MM.1S (cell line): ENCODE data around the gene TMEM212.

ENCODE experiments used
- DNase-seq: peaks from one replicate; pipeline ENCODE4 v3.0.0-alpha.2; 2015
- H2AFZ ChIP-seq: fragments of 300-600 bp; sonication (generic); 2 replicates; pipeline ENCODE4 v1.6.0; 2016; ENCODE audit warnings: antibody characterized with exemption, low read length
- H3F3A ChIP-seq: fragments of 300-600 bp; sonication (generic); 2 replicates; pipeline ENCODE4 v1.6.1; 2016; ENCODE audit warnings: mild to moderate bottlenecking, antibody characterized with exemption, low read length, moderate library complexity, mixed read lengths; ENCODE audit not compliant: insufficient read depth
- H3K27ac ChIP-seq: fragments of 300-600 bp; sonication (generic); 2 replicates; pipeline ENCODE4 v1.5.1; 2016; ENCODE audit warnings: mild to moderate bottlenecking, low read length
- H3K27me3 ChIP-seq: fragments of 300-600 bp; sonication (generic); replicated peaks from 2 replicates; pipeline ENCODE4 v1.6.0; 2016; ENCODE audit warnings: low read length; ENCODE audit not compliant: insufficient read depth
- H3K36me3 ChIP-seq: fragments of 300-600 bp; sonication (generic); replicated peaks from 2 replicates; pipeline ENCODE4 v1.6.1; 2016; ENCODE audit warnings: mild to moderate bottlenecking, low read length, mixed read lengths; ENCODE audit not compliant: insufficient read depth
- H3K4me1 ChIP-seq: fragments of 300-600 bp; sonication (generic); 2 replicates; pipeline ENCODE4 v1.6.1; 2016; ENCODE audit warnings: low read length, mixed read lengths
- H3K4me2 ChIP-seq: fragments of 300-600 bp; sonication (generic); 2 replicates; pipeline ENCODE4 v1.6.0; 2016; ENCODE audit warnings: low read depth, low read length
- H3K4me3 ChIP-seq: fragments of 300-600 bp; sonication (generic); 2 replicates; pipeline ENCODE4 v1.5.1; 2016; ENCODE audit warnings: low read length, mixed read lengths
- H3K79me2 ChIP-seq: fragments of 300-600 bp; sonication (generic); 2 replicates; pipeline ENCODE4 v1.6.1; 2016; ENCODE audit warnings: mixed run types, low read length, mixed read lengths
- H3K9ac ChIP-seq: fragments of 300-600 bp; sonication (generic); 2 replicates; pipeline ENCODE4 v1.6.1; 2016; ENCODE audit warnings: low read length, mixed read lengths
- H3K9me2 ChIP-seq: fragments of 300-600 bp; sonication (generic); replicated peaks from 2 replicates; pipeline ENCODE4 v1.6.1; 2016; ENCODE audit warnings: mild to moderate bottlenecking, low read length, mixed read lengths; ENCODE audit not compliant: insufficient read depth
- H3K9me3 ChIP-seq: fragments of 300-600 bp; sonication (generic); replicated peaks from 2 replicates; pipeline ENCODE4 v1.6.1; 2016; ENCODE audit warnings: mild to moderate bottlenecking, low read length, mixed read lengths; ENCODE audit not compliant: insufficient read depth
- H4K20me1 ChIP-seq: fragments of 300-600 bp; sonication (generic); 2 replicates; pipeline ENCODE4 v1.6.1; 2016; ENCODE audit warnings: mild to moderate bottlenecking, low read length, moderate library complexity, mixed read lengths; ENCODE audit not compliant: insufficient read depth
- EZH2 ChIP-seq: fragments of 300-600 bp; sonication (generic); optimal IDR thresholded peaks from 2 replicates; pipeline ENCODE3; 2017; ENCODE audit warnings: low read depth, mild to moderate bottlenecking, antibody characterized with exemption, low read length, mixed read lengths
- EZH2phosphoT487 ChIP-seq: fragments of 300-600 bp; sonication (generic); IDR thresholded peaks from 2 replicates; pipeline ENCODE4 v1.6.1; 2018; ENCODE audit warnings: antibody characterized with exemption, low read length
- TF ChIP-seq, protein P1 (sequence below): fragments of 300-600 bp; sonication (generic); IDR thresholded peaks from 2 replicates; pipeline ENCODE4 v1.5.1; 2016; ENCODE audit warnings: antibody characterized with exemption, low read length, mixed read lengths

Gene TMEM212

DNA sequence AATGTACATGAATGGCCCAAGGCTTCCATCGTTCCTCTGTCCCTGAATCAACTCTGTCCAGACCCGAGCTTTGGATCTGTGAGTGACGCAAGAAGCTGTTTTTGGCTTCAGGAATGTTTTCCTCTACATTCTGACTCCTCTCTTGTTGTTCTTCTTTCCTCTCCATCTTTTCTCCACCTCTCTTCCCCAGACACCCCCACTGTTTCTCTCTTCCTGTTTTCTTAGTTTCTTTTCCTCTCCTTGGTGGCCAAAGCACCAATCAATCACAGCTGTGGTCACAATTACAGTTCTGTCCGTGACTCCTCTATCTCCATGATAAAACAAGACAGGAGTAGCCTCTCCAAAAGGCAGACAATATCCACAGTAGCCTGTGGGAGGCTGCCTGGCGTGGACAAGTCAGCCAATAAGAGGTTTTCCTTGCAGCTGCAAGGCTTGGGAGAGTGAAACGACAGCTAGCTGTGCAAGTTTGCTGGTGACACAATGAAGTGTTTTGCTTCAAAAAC lies 4.9 kb upstream of the TMEM212 start:
- Histone ChIP-seq H3K4me3 (no peak overlapping the region), H3K27ac (no peak overlapping the region), H3K9ac (no peak overlapping the region), H3K9me3 (no peaks in the 10 kb centered on the region), H3K27me3 (no peaks in the 10 kb centered on the region), H3K9me2 (no peaks in the 10 kb centered on the region), H3F3A (no peaks in the 10 kb centered on the region), H3K79me2 (no peaks in the 10 kb centered on the region), H3K36me3 (no peaks in the 10 kb centered on the region), H3K4me2 (0 out of 2 replicates have a peak overlapping the region, but pooled peaks have one; percentile 12), H2AFZ (peak overlapping the region; percentile 31; the same call in 1 of the 2 replicates), H4K20me1 (no peaks in the 10 kb centered on the region), H3K4me1 (peaks cover 7% of the 10 kb centered on the region)
- TF ChIP-seq EZH2phosphoT487: no peak
- TF ChIP-seq, protein P1, sequence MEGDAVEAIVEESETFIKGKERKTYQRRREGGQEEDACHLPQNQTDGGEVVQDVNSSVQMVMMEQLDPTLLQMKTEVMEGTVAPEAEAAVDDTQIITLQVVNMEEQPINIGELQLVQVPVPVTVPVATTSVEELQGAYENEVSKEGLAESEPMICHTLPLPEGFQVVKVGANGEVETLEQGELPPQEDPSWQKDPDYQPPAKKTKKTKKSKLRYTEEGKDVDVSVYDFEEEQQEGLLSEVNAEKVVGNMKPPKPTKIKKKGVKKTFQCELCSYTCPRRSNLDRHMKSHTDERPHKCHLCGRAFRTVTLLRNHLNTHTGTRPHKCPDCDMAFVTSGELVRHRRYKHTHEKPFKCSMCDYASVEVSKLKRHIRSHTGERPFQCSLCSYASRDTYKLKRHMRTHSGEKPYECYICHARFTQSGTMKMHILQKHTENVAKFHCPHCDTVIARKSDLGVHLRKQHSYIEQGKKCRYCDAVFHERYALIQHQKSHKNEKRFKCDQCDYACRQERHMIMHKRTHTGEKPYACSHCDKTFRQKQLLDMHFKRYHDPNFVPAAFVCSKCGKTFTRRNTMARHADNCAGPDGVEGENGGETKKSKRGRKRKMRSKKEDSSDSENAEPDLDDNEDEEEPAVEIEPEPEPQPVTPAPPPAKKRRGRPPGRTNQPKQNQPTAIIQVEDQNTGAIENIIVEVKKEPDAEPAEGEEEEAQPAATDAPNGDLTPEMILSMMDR: no peak
- TF ChIP-seq EZH2: no peak
- no peak for DNase-seq

DNA sequence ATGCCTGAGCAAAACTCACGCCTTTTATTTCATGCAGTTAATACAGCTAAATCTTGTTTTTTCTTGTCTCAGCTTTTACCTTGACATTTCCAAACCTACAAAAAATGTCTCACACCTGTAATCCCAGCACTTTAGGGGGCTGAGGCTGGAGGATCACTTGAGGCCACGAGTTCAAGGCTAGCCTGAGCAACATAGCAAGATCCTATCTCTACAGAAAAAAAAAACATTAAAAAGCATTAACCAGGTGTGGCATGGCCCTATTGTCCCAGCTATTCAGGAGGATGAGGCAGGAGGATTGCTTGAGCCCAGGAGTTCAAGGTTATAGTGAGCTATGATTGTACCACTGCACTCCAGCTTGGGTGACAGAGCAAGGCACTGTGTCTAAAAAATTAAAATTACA lies 3.9 kb upstream of the TMEM212 start:
- peaks cover 7% of the 10 kb centered on the region for H3K4me1 ChIP-seq
- DNase-seq: no peak
- no peaks in the 10 kb centered on the region for H4K20me1 ChIP-seq
- no peaks in the 10 kb centered on the region for H3K36me3 ChIP-seq
- no peak overlapping the region for H3K4me2 ChIP-seq
- no peaks in the 10 kb centered on the region for H3F3A ChIP-seq
- H3K9me3 ChIP-seq: no peaks in the 10 kb centered on the region
- H3K27ac ChIP-seq: no peak overlapping the region
- TF ChIP-seq, protein P1: no peak
- no peak for TF ChIP-seq EZH2phosphoT487
- no peak for TF ChIP-seq EZH2
- H3K9me2 ChIP-seq: no peaks in the 10 kb centered on the region
- H2AFZ ChIP-seq: no peak overlapping the region
- H3K27me3 ChIP-seq: no peaks in the 10 kb centered on the region
- H3K4me3 ChIP-seq: no peak overlapping the region
- H3K9ac ChIP-seq: no peak overlapping the region
- H3K79me2 ChIP-seq: no peaks in the 10 kb centered on the region

DNA sequence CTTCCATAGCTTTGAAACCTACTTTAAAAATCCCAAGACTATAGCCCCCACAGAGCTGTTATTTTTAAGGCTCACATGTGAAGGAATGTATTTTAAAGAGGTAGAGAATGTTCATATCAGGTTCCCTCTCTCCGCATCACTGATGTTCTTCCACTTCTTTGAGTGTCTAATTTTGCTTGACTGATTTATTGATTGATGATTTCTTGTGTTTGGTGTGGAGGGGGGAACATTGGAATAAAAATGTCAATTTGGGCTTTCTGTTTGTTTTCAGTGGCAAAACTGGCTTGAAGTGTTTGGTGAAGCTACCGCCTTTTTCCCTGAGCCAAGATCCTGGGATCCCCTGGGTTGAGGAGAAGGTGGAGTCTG lies 2.7 kb upstream of the TMEM212 start:
- H3K4me1 ChIP-seq: peaks cover 7% of the 10 kb centered on the region
- no peaks in the 10 kb centered on the region for H3K36me3 ChIP-seq
- no peak overlapping the region for H3K4me3 ChIP-seq
- TF ChIP-seq, protein P1: no peak
- TF ChIP-seq EZH2 (no peak), EZH2phosphoT487 (no peak)
- no peak overlapping the region for H3K27ac ChIP-seq
- H3F3A ChIP-seq: no peaks in the 10 kb centered on the region
- H3K9ac ChIP-seq: no peak overlapping the region
- H3K9me3 ChIP-seq: no peaks in the 10 kb centered on the region
- no peaks in the 10 kb centered on the region for H3K79me2 ChIP-seq
- H3K9me2 ChIP-seq: no peaks in the 10 kb centered on the region
- H3K4me2 ChIP-seq: no peak overlapping the region
- H3K27me3 ChIP-seq: no peaks in the 10 kb centered on the region
- H4K20me1 ChIP-seq: no peaks in the 10 kb centered on the region
- no peak for DNase-seq
- no peak overlapping the region for H2AFZ ChIP-seq
